Progenitor cell of endocrine pancreas (in vitro differentiated cells): ENCODE results near the gene GMDS. TPM values are rescaled to one million over a fixed set of nuclear protein-coding genes. Genes with fewer than 3 reads are reported as not detected.

ENCODE experiments used
- DNase-seq: peaks from one replicate; pipeline ENCODE4 v3.0.0; 2021; ENCODE audit warnings: low spot score; ENCODE audit not compliant: unreplicated experiment
- H3K27ac Mint-ChIP-seq: 2 replicates; pipeline ENCODE4 v1.8.0; 2021; ENCODE audit warnings: mild to moderate bottlenecking, moderate library complexity, mixed read lengths
- H3K27me3 Mint-ChIP-seq: 2 replicates; pipeline ENCODE4 v1.8.0; 2021; ENCODE audit warnings: mixed read lengths
- H3K36me3 Mint-ChIP-seq: 2 replicates; pipeline ENCODE4 v1.8.0; 2022; ENCODE audit warnings: mixed read lengths; ENCODE audit not compliant: insufficient read depth
- H3K4me1 Mint-ChIP-seq: 2 replicates; pipeline ENCODE4 v1.8.0; 2021; ENCODE audit warnings: low read depth, mixed read lengths
- H3K4me3 Mint-ChIP-seq: 2 replicates; pipeline ENCODE4 v1.8.0; 2021; ENCODE audit warnings: low read depth, mild to moderate bottlenecking, moderate library complexity, mixed read lengths
- H3K9me3 Mint-ChIP-seq: 2 replicates; pipeline ENCODE4 v1.8.0; 2021; ENCODE audit warnings: low read depth, mixed read lengths
- CTCF ChIP-seq: fragments of 200-600 bp; sonication (generic); IDR thresholded peaks from one replicate; pipeline ENCODE4 v1.5.0; 2021; ENCODE audit warnings: antibody characterized with exemption, mild to moderate bottlenecking; ENCODE audit not compliant: unreplicated experiment
- total RNA-seq: library from RNA; stranded (reverse); gene quantifications from 2 replicates; pipeline ENCODE4 v1.2.1, GENCODE V29; 2021

The GMDS gene
- total RNA-seq, 1 donor from 2014 or later: 17.2 TPM

GRCh38 chr6:2077826-2078225, 167.6 kb downstream of the GMDS start:
- no peak for TF ChIP-seq CTCF
- H3K9me3 Mint-ChIP-seq: peaks cover 18% of the 10 kb centered on the region
- H3K4me3 Mint-ChIP-seq: no peak overlapping the region
- no peak for DNase-seq
- H3K27me3 Mint-ChIP-seq: peaks cover 13% of the 10 kb centered on the region
- H3K4me1 Mint-ChIP-seq: peaks cover 4% of the 10 kb centered on the region
- no peak overlapping the region for H3K27ac Mint-ChIP-seq
- H3K36me3 Mint-ChIP-seq: peaks cover 4% of the 10 kb centered on the region

GRCh38 chr6:2073476-2073875, 171.9 kb downstream of the GMDS start:
- H3K27ac Mint-ChIP-seq: no peak overlapping the region
- no peaks in the 10 kb centered on the region for H3K27me3 Mint-ChIP-seq
- TF ChIP-seq CTCF: no peak
- H3K4me3 Mint-ChIP-seq: no peak overlapping the region
- no peak for DNase-seq
- no peaks in the 10 kb centered on the region for H3K4me1 Mint-ChIP-seq
- peaks cover 6% of the 10 kb centered on the region for H3K36me3 Mint-ChIP-seq
- H3K9me3 Mint-ChIP-seq: peaks cover 17% of the 10 kb centered on the region

GRCh38 chr6:2072453-2072852, 173.0 kb downstream of the GMDS start:
- Mint-ChIP-seq H3K4me1 (no peaks in the 10 kb centered on the region), H3K27ac (no peak overlapping the region), H3K9me3 (peaks cover 9% of the 10 kb centered on the region), H3K4me3 (no peak overlapping the region), H3K36me3 (peaks cover 4% of the 10 kb centered on the region), H3K27me3 (no peaks in the 10 kb centered on the region)
- no peak for DNase-seq
- TF ChIP-seq CTCF: no peak

GRCh38 chr6:2063547-2063946, 181.9 kb downstream of the GMDS start:
- H3K4me3 Mint-ChIP-seq: no peak overlapping the region
- no peaks in the 10 kb centered on the region for H3K27me3 Mint-ChIP-seq
- no peak overlapping the region for H3K27ac Mint-ChIP-seq
- no peaks in the 10 kb centered on the region for H3K9me3 Mint-ChIP-seq
- no peak for DNase-seq
- H3K4me1 Mint-ChIP-seq: no peaks in the 10 kb centered on the region
- no peaks in the 10 kb centered on the region for H3K36me3 Mint-ChIP-seq
- TF ChIP-seq CTCF: no peak

GRCh38 chr6:2061880-2062279, 183.5 kb downstream of the GMDS start:
- Mint-ChIP-seq H3K4me1 (no peaks in the 10 kb centered on the region), H3K36me3 (peaks cover 4% of the 10 kb centered on the region), H3K9me3 (peaks cover 4% of the 10 kb centered on the region), H3K27me3 (no peaks in the 10 kb centered on the region), H3K4me3 (no peak overlapping the region), H3K27ac (no peak overlapping the region)
- TF ChIP-seq CTCF: no peak
- no peak for DNase-seq
